Left renal cortex interstitium (tissue), 4 donors: ENCODE measurements around the gene RECQL. TPM values are rescaled to one million over a fixed set of nuclear protein-coding genes. Genes with fewer than 3 reads are reported as not detected.

Experiments used
- DNase-seq, 4 donors: peaks; one replicate each; pipeline ENCODE4 v3.0.0-alpha.2; 2013; ENCODE audit warnings: low read depth in 4 of 4, low spot score in 2 of 4, missing footprints in 1 of 4
- polyA plus RNA-seq, 4 donors: library from polyadenylated mRNA; unstranded; fragments of 120-200 nt; gene quantifications; one replicate each; pipeline ENCODE4 v1.2.1, GENCODE V29; 2013; ENCODE audit not compliant: insufficient read length in 4 of 4

Gene RECQL
- 10 to 100 TPM; 26.8 to 36.7 (median 31.9) TPM for polyA plus RNA-seq

GRCh38 chr12:21501258-21502163 lies at the start of gene RECQL, which contains the start of gene GOLT1B:
RECQL (minus strand) TSS chr12:21501635; CDS start chr12:21499570, 2,065 bp downstream.
GOLT1B (plus strand) TSS chr12:21501789; CDS start chr12:21501924, 135 bp downstream.
- peak; percentile 93 to 98 (median 97) for DNase-seq

DNA sequence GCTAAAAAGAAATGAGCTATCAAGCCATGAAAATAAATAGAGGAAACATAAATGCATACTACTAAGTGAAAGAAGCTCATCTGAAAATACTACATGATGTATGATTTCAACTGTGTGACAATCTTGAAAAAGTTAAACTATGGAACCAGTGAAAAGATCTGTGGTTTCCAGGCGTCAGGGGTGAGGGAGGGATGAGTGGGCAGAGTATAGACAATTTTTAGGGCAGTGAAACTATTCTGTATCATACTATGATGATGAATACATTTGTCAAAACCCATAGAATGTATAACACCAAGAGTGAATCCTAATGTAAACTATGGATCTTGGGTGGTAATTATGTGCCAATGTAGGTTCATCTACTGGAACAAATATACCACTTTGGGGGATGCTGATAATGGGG lies 46.0 kb upstream of the RECQL start:
- no peak for DNase-seq

DNA sequence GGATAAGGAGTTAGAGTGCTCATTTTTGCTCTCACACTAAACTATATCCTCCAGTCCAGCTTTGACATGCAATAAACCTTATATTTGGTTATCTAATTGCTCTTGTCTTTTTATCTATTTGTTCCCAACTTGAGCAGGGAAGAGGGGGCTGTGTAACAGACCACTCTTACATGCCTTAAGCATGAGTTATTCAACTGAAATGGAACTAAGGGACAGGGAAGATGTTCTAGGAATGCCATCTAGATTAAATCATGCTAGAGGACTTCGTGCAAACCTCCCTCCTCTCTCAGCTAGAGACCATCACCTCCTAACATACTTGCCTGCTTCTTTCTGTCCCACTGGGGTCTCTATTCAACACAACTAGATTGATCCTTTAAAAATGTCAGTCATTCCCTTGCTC lies 45.3 kb upstream of the RECQL start:
- no peak for DNase-seq

DNA sequence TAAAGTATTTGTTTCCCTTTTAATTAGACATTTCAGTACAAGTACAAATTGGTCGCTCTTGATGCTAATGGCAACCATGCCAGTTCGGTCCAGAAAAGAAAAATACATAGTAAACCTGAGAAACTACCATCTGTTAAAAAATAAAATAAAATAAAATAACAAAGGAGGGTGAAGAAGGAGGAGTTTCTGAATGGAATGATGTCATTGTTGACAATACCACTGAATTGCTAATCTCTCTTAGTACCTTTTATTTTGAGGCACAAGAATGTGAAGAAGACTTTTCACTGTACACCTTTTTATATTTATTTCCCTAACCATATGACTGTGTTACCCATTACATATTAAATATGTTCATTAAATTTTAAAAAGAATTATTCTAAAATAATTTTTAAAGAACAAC lies 44.1 kb upstream of the RECQL start:
- DNase-seq: no peak

DNA sequence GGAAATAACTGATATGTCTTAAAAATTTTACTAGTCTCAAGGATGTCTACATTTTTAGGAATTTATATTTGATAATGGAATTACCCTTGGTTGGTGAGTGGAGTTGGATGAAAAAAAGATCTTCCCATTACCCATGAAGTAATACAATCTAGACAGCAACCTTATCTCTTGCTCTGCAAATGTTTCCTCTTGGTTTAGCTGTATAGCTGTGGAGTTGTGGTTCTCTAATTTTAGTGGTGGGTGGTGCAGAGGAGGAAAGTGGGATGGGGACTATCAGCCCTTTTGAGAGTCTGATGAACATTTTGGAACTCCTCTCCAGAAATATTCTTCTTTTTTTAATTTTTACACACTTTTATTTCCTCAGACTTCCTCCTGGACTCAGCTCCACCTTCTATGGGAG lies 41.7 kb upstream of the RECQL start:
- no peak for DNase-seq

GRCh38 chr12:21542403-21542802 lies 41.0 kb upstream of the RECQL start:
- DNase-seq: no peak

DNA sequence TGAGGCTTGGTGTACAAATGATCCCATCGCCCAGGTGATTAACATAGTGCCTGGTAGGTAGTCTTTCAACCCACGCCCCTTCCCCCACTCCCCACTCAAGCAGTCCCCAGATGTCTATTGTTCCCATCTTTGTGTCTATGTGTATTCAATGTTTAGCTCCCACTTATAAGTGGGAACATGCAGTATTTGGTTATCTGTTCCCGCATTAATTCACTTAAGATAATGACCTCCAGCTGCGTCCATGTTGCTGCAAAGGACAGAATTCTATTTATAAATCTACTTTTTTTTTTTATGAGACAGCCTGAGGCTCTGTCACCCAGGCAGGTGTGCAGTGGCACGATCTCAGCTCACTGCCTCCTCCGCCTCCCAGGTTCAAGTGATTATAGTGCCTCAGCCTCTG lies 40.3 kb upstream of the RECQL start:
- DNase-seq: no peak

DNA sequence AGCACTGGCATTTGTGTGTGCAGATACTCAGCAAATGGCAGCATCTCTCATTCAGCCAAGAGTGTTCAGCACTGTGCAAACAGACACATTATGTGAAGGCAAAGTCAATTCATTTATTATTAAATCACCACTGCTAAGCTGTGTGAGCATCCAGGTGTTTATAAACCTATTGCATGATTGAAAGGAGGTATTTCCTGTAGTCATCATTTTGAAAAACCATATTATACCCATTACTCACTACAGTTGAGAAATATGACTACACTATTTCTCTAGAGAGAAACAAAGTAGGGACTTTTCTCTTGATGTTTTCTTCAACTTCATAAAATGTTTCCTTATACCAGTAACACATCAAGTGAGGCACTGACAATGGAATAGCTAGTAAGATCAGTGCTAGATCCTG lies 38.4 kb upstream of the RECQL start:
- DNase-seq: no peak

- DNase-seq: no peak
These were observed 36.7 kb upstream of the RECQL start for GRCh38 chr12:21538061-21538653.

DNA sequence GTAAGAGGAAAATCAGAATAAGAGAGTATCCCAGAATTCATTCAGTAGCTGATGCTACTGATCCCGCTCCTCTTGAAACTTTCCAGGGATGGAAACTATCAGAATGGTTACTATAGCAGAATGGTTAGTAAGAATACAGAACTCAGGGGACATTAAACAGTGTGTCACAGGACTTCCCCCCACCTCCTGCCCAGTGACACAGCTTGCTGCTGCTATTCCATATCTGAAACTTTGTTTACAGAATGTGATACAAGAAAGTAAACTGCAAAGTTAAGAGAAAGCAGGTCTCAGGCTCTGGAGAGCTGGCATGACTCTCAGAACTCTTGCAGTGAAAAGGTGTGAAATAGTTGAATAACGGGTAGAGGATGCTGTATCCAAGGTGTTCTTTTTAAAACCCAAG lies 28.0 kb upstream of the RECQL start:
- DNase-seq: no peak

GRCh38 chr12:21528953-21529352 lies 27.5 kb upstream of the RECQL start:
- peak in 1 of 4 donors; percentile 44 for DNase-seq

DNA sequence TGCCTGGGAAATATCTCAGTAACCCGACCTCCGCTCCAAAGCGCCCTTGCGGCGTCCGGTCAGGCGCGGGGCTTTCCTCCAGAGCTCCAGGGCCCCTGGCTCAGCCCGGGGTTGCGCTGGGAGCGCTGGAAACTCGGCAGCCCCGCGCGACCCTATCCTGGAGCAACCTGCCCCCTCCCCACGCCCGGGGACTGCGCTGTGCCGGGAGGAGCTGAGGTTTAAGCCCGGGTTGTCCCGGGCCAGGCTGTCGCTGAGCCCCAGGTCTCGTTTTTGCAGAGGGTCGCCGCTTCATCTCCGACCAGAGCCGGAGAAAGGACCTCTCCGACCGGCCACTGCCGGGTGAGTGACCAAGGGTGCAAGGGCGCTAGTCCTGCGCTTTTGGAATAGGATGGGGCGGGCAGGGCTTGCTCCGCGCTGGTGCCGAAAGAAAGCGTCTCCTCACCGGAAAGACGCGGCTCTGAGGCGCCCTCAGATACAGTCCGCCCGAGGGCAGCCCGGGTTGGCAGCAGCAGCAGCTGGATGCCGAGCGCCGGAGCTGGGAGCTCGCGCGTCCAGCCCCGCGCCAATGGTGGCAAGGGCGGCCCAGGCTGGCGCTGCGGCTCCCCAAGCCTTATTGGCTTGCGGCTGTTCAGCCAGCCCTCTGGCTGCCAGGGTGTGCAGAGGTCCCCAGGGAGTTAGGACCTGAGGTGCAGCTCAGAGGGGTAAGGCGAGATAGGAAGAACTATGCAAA lies 26.2 kb upstream of the RECQL start:
- peak in 1 of 4 donors; percentile 32 for DNase-seq

- DNase-seq: no peak
These were observed 25.4 kb upstream of the RECQL start for GRCh38 chr12:21526721-21527345.

DNA sequence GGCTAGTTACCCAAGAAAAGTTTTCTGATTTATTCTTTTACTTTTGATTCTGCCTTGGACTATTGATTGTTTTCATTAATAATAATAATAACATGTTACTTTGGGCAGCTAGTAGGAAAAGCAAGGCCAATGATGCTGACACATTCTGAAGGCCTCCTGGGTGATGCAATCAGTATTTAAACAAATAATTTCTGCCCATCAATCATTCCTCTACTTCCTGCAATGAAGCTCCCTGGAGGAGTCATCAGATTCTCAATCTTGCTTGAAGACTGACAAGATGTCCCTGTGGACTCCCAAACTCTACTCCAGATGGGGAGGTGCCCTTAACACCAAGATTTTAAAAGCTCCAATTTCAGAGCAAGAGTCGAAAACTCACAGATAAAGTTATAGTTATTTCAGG lies 24.6 kb upstream of the RECQL start, which contains the start of gene SPX:
Gene SPX (plus strand): TSS at position 244 of the 400 bp plus-strand sequence. CDS start 177 bp downstream, outside the sequence.
- DNase-seq: no peak

DNA sequence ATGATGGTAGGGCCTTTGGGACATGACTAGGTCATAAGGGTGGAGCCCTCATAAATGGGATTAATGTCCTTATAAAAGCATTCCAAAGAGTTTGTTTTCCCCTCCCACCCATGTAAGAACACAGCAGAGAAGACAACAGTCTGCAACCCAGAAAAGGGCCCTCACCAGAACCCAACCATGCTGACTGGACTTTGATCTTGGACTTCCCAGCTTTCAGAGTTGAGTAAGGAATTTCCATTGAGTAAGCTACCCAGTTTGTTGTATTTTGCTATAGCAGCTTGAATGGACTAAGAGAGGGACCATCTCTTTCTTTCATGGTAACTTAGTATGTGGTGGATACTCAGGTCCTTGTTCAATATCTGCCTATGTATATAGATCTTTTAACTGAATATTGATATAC lies 21.7 kb upstream of the RECQL start:
- no peak for DNase-seq

- no peak for DNase-seq
These were observed 20.1 kb upstream of the RECQL start for GRCh38 chr12:21521541-21521940.

GRCh38 chr12:21518451-21518850 lies 17.0 kb upstream of the RECQL start:
- no peak for DNase-seq

DNA sequence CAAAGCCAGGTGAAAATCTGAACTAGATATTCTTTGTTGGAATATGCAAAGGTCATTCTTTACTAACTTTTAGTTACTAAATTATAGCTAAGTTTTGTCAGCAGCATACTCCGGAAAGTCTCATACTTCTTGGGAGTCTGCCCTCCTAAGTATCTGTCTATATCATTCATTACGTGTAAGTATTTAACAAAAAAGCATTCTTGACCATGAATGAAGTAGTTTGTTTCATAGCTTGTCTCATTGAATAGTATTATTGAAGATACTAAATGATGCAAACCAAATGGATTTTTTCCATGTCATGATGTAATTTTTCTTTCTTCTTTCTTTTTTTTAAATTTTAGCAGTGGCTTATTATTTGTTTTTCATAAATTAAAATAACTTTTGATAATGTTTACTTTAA lies 14.8 kb upstream of the RECQL start:
- DNase-seq: no peak

DNA sequence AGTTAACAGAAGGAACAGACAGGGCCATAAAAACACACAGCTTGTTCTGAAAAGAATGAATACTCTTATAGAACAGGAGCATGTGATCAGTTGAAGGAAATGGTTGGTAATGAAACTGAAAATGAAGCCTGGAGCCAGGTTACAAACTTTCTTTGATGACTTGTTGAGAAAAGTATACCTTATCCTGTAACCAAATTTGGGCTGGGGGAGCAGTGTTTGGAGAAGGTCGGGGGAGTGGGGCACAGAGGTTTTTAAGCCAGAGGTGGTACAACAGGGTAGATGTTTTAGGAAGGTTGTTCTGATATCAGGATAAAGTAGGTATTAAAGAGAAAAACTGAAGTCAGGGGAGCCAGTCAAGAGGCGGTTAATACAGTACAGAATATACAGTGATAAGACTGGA lies 8.3 kb upstream of the RECQL start:
- no peak for DNase-seq

- DNase-seq: no peak
These were observed 6.4 kb upstream of the RECQL start for GRCh38 chr12:21507849-21508248.

GRCh38 chr12:21505888-21506287 lies 4.5 kb upstream of the RECQL start:
- no peak for DNase-seq
